ENCODE results near the gene SLIT3. TPM values are rescaled to one million over a fixed set of nuclear protein-coding genes. Genes with fewer than 3 reads are reported as not detected.

Gene SLIT3
- 4.1 and 15.9 TPM in 2 replicates for total RNA-seq

DNA sequence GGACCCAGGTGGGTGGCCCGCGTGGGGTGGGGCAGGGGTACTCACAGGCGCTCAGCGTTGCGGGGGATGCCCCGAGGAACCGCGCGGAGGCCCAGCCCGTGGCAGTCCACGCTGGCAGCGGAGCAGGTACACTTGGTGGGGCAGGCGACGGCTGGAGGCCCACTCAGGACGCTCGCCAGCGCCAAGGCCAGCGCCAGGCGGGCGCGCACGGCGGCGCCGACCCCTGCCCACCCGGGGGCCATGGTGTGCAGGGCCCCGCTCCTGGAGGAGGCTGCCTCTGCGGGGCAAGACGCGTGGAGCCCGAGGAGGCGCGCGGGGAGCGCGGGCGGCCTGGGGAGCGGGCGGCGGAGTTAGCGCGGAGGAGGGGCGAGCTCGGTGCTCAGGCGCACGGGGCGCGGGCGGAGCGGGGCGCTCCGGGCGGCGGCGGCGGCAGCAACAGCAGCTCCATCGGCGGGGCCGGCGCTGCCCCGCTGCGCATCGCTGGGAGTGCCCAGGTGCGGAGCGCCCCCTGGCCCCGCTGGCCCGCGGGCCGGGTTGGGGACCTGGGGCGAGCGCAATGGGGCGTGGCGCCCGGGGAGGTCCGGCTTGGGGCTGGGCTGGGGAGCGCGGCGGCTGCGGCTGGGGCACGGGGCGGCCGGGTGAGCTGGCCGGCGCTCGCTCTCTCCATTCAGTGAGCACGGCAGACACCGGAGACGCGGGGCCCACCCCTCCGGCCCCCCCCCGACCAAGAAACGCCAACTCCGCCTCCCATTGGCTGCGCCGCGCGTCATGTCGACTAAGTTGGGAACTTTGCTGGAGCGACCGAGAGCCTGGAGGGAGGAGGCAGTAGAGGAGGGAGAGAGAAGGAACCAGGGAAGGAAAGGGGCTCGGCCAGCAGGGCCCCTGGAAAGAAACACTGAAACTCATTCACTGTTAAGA lies at the start of gene SLIT3:
Gene SLIT3, minus strand, starts transcription at position 672 of the 918 bp plus-strand sequence. Its CDS starts 430 bp downstream, at position 242.

Data from smooth muscle cell of trachea (primary cell).